GM18526 (cell line): ENCODE data around the gene ADK.

Source experiments
- POLR2A ChIP-seq: IDR thresholded peaks from 3 replicates; pipeline ENCODE4 v1.6.1; 2011; ENCODE audit not compliant: insufficient read length; ENCODE audit errors: extremely low read depth

ADK gene

DNA sequence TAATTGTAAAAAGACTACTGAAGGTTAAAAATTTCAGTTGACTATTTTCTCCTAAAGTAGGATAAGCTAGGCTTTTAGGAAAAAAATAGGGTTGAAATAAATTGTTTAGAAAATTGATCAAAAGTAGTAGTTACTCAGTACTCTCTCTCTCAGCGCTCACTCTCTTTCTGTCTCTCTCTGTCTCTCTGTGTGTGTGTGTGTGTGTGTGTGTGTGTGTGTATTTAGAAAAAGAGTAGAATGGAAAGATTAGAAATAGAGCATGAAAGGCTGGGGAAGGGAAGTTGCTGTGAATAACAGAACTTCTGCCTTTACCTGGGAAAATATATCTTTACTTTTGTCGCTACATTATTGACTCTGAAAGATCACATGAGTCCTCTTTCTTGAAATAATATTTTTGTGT is 20.6 kb downstream of the ADK start:
- TF ChIP-seq POLR2A: no peak

DNA sequence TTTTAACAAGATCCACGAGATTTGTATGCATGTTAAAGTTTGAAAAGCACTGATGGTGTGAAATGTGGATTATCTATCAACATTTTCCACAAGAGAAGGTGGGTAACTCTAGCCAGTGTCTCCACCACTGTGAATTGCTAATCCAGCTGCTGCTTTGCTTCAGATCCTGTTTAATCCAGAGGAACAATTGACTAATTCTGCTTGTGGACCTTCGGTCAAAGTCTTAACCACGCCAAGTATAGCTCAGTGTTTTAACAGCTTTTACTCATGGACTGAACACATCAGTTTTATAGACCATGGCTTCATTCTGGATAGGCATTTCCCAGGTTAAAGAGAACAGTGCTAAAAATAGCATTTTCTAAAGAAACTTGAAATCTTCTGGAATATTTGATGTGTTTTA is 23.5 kb downstream of the ADK start:
- no peak for TF ChIP-seq POLR2A

DNA sequence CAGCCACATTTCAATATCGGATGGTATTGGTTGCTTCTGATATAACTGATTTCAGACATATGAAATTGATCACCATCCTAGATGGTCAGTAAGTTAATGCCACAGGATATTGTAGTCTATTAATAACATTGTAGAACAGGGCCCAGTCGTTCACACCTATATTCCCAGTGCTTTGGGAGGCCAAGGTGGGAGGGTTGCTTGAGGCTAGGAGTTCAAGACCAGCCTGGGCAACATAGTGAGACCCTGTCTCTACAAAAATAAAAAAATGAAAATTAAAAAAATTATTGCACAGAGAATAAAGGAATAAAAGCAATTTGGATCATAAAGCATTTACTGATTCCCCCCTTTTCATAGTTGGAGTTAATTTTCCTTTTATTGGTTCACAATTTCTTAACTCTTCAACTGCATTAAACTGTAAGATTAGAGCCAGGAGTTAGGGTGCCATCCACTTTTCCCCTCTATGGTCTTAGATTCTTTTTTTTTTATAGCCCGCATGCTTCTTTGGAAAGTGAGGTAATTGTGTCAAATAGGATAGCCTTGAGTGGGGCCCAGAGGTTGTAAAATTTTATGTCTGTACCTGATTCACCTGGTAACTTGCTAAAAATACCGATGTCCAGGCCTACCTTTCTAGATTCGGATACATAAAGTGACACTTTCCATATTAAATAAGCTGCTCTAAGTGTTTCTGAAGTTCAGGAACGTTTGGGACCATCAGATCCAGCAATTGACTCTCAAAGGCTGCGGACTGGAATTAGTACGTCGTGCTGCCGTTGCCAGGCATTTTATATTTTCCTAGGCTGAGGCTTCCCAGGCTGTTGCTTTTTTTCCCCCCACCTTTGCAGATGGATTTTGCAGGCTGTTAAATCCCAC is 24.7 kb downstream of the ADK start:
- no peak for TF ChIP-seq POLR2A

DNA sequence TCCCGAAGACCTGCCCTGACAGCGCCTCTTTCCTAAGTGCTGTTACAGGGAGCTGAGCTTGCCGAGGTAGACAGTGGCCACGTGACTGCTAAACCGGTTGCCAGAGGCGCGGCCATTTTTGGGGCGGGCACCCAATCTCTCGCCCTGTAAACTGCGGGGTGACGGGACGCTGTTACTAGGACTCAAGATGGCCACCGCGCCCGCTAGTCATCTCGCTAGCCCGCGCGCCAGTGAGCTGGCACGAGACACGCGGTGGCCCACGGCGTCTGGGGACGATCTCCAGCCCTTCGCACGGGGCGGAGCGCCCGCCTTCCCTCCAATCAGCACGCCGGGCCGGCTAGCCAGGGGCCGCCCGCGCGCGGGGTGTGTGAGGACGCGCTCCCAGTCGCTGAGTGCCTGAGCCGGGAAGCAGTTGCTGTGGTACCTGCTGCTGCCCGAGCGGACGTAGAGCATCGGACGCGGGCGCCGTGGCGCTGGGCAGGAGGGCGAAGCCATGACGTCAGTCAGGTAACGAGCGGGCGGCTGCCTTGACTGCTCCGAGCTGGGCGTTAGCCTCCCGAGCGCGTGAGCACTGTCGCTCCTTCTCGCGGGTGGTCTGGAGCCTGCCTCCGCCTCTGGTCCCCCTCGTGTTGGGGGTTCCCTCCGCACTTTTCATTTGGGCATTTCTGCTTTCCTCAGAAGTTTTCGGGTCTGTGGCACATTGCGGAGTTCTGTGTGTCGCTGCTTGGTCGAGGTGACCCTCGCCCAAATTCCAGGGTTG is 25.5 kb downstream of the ADK start:
- TF ChIP-seq POLR2A: peak; percentile 92

DNA sequence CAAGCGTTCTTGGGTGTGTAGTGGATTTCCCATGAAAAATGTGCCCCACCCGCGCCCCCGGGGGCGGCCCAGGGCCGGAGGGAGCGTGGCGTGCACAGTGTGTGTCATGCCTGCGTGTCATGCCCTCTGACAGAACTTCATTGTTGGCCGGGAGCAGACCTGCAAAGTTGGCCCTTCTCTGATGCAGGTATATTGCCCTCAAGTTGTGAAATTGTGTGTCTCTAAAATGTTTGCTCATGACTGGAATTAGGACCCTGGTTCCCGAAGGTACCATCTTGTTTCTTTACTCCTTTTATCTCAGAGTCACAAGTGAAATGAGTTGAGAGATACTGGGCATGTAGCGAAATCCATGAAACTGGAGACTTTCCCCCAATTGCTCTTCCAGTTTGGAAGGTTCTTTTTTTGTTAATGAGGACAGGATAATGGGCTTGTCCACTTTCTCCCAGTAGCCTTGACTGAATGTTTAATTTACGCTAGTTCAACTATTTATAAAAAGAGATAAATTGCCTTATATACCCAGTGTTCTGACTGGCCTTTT is 26.2 kb downstream of the ADK start:
- no peak for TF ChIP-seq POLR2A

DNA sequence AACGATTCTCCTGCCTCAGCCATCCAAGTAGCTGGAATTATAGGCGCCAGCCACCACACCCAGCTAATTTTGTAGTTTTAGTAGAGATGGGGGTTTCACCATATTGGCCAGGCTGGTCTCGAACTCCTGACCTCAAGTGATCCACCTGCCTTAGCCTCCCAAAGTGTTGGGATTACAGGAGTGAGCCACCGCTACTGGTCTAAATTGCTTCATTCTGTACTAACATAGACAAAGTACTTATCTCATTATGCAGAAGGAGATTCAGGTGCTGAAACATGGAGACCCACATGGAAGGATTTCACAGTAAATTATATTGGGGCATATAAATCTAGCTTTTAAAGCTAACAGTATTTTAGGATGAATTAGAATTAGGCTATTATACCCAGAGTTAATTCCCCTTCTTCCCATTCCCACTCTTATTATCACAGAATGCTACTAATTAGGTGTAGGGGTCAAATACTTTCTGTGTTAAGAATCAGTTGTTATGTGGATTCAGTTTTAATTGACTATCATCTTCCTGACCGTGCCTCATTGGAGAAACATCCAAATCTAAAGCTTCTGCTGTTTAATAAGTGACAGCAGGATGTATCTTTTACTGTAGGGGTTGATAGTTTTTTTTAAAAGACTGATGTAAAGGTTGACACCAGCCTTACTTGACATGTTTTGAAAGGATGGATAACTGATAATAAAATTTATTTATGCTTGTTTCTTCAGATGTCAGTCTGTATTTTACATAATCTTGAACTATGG is 27.2 kb downstream of the ADK start:
- no peak for TF ChIP-seq POLR2A

DNA sequence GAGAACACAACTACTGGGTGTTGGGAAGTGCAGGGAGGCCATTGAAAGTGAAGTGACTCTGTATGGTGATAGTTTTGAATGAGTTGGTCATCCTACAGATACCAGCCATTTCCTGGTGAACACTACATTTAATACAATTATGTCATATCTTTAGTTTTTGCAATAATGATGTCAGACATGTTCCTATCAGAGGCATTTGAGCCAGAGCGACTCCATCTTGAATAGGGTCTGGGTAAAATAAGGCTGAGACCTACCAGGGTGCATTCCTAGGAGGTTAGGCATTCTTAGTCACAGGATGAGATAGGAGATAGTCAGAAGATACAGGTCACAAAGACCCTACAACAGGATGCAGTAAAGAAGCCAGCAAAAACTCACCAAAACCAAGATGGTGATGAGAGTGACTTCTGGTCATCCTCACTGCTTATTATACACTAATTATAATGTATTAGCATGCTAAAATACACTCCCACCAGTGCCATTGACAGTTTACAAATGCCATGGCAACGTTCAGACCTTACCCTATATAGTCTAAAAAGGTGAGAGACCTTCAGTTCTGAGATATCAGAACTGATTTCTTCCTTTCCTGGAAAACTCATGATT is 28.2 kb downstream of the ADK start:
- no peak for TF ChIP-seq POLR2A

DNA sequence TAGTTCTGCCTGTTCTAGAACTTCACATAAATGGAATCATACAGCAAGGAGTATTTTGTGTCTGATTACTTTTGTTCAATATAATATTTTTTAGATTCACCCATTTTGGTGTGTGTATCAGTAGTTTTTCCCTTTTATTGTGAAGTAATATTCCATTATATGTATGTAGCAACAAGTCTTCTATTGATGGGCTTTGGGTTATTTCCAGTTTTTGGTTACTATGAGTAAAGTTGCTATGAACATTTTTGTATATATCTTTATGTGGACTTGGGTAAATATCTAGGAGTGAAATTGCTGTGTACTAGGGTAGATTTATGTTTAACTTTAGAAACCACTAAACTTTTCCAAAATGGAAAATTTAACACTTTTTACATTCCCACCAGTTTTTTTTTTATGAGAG is 35.7 kb downstream of the ADK start:
- no peak for TF ChIP-seq POLR2A

DNA sequence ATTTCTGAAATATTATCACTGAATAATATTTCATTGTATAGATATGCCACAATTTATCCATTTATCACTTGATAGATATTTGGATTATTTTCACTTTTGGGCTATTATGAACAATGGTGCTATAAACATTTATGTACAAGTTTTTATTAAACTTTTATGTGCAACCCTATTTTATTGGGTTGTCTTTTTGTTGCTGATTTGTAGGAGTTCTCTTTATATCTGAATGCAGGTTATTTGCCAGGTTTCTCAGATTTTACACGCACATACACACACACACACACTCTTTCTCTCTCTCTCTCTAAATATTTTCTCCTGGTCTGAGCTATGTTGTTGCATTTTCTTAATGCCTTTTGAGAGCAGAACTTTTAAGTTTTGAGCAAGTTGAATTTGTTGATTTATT is 36.2 kb downstream of the ADK start:
- TF ChIP-seq POLR2A: no peak

DNA sequence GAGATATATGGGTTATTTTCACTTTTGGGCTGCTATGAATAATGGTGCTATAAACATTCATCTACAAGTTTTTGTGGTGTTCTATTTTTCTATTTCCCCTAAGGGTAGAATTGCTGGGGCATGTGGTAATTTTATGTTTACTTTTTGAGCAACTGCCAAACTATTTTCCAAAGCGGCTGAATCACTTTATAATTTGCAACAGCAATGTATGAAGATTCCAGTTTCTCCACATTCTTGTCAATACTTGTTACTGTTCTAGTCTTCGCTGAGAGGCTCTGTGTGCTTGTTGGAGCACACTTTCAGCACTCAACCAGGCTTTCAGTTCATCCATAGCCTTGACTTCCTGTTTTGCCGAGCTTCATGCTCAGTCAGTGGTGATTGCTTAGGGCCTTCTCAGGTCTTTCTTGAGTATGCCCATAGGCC is 39.0 kb downstream of the ADK start:
- TF ChIP-seq POLR2A: no peak

DNA sequence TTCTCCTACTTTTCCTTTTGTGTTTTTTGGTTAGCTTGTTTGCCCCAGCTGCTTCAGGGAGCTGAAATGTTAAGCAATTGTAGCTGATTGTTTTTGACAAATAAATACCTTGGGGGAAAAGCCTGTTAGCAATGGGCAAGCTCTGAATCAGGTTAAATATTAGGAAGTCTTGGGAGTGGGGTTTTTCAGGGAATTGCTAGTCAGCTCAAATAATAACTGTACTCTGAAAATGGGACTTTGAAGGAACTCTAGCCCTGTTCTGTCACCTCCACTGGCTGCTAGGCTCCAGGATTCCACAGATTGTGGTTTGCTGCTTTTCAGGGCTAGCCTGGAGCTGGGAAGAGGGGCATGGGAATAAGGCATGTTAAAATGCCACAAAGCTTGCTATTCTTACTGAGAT is 39.5 kb downstream of the ADK start:
- TF ChIP-seq POLR2A: no peak

DNA sequence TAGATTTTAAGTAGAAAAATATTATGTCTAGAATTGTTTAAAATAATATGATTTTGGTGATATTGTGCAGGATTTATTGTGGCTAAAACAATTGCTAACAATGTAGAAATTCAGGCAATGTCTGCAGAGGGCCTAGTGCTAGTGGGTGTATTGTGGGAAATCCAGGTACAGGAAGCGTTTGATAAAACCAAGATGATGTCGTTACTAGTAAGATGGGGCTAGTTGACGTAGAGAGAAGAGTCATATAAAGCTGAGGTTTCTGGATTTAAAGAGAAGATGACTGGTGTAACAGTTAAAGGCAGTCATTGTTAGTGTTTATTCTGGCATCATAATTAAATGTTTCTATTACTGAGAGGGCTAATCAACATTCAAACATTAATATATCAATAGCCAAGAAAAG is 43.5 kb downstream of the ADK start:
- no peak for TF ChIP-seq POLR2A

DNA sequence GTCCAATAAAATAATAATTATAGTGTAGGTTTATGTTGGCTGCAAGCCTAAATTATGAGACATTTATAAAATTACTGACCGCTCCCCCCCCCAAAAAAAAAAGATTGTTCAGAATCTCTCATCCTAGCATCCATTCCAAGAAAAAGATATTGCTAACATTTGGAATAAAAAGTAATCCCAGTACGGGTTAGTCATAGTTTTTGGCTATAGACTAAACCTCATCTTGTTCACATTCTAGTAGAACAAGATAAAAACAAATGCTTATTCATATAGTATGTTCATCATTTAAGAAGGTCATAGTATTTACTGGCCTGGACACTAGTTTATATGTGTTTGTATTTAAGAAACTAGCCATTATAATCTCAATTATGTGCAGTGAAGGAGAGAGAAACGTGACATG is 44.0 kb downstream of the ADK start:
- TF ChIP-seq POLR2A: no peak

DNA sequence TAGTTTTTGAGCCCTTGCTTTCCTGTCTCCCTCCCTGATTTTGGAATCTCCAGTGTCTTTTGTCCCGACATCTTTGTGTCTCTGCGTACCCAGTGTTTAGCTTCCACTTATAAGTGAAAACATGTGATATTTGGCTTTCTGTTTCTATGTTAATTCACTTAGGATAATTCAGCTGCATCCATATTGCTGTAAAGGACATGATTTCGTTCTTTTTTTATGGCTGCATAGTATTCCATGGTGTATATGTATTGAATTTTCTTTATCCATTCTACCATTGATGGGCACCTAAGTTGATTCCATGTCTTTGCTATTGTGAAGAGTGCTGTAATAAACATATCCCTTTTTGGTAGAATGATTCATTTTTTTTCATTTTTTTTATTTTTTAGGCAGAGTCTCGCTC is 48.3 kb downstream of the ADK start:
- TF ChIP-seq POLR2A: no peak

DNA sequence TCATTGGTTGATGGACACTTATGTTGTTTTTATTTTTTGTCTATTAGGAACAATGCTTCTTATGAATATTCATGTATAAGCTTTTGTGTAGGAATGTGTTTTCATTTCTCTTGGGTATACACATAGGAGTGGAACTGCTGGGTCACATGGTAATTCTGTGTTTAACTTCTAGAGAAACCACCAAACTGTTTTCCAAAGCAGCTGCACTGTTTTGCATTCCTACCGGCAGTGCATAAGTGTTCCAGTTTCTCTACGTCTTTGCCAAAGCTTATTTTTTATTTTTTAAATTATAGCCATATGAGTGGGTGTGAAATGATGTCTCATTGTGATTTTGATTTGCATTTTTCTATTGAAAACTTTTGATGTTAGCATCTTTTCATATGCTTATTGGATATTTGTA is 51.3 kb downstream of the ADK start:
- no peak for TF ChIP-seq POLR2A

DNA sequence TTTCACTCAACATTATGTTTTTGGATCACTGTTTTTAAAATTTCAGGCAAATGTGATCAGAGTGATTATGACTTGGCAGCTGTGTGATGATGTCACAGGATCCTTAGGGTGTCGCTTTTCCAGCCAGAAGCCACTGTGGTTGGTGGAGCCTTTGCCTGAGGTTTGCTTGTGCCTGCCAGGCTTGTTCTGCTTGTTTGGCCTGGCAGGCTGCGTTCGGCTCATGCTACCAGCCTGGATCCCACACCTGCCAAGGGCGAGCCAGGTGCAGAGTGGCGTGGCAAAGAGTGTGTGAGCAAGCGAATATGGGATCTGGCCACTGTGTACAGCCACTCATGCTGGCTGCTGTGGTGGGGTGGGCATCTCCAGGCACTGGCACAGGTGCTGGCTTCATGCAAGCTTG is 55.7 kb downstream of the ADK start:
- TF ChIP-seq POLR2A: no peak
